DND-41 (cell line): ENCODE results near the gene KRT28.

ENCODE experiments used
- EZH2 ChIP-seq: IDR thresholded peaks from 3 replicates; pipeline ENCODE4 v1.6.1; 2012; ENCODE audit warnings: borderline replicate concordance, low read depth, mild to moderate bottlenecking, moderate library complexity, low read length, inconsistent platforms; ENCODE audit not compliant: severe bottlenecking
- TF ChIP-seq, protein P1 (sequence below): IDR thresholded peaks from 2 replicates; pipeline ENCODE4 v1.5.1; 2012; ENCODE audit warnings: borderline replicate concordance, low read length, moderate library complexity, mild to moderate bottlenecking; ENCODE audit not compliant: poor library complexity, severe bottlenecking; ENCODE audit errors: extremely low read depth

DNA sequence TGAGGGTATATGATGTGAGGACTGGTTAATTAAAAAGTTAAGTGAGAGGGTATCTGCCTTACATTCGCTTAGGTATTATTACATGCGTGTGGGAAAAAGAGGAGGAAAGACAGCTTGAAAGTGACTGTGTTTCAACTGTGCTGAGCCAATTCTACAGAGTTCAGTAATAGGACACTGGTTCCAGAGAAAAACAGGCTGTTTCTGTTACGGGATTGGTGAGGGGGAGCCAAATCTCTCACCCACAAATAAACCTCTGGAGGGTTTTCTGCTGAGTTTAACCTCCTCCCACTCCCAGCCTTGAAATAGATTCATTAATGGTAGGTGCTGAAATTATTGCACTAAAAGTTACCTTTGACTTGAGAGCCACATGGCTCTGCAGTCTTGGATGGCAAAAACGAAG, 23.8 kb downstream of the KRT28 start:
- TF ChIP-seq, protein P1, sequence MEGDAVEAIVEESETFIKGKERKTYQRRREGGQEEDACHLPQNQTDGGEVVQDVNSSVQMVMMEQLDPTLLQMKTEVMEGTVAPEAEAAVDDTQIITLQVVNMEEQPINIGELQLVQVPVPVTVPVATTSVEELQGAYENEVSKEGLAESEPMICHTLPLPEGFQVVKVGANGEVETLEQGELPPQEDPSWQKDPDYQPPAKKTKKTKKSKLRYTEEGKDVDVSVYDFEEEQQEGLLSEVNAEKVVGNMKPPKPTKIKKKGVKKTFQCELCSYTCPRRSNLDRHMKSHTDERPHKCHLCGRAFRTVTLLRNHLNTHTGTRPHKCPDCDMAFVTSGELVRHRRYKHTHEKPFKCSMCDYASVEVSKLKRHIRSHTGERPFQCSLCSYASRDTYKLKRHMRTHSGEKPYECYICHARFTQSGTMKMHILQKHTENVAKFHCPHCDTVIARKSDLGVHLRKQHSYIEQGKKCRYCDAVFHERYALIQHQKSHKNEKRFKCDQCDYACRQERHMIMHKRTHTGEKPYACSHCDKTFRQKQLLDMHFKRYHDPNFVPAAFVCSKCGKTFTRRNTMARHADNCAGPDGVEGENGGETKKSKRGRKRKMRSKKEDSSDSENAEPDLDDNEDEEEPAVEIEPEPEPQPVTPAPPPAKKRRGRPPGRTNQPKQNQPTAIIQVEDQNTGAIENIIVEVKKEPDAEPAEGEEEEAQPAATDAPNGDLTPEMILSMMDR = no peak
- TF ChIP-seq EZH2 = no peak
